OCI-LY7 (cell line): ENCODE measurements around the gene LAMA3.

Source experiments
- CTCF ChIP-seq: fragments of 200-600 bp; sonication (generic); conservative IDR thresholded peaks from 2 replicates; pipeline ENCODE4 v1.5.1; 2014; ENCODE audit warnings: mild to moderate bottlenecking, antibody characterized with exemption, low read length, moderate library complexity, mixed read lengths
- EZH2phosphoT487 ChIP-seq: fragments of 200-600 bp; sonication (generic); IDR thresholded peaks from 2 replicates; pipeline ENCODE4 v1.6.1; 2018; ENCODE audit warnings: low read depth, borderline replicate concordance, mild to moderate bottlenecking, mixed run types, antibody characterized with exemption, low read length, moderate library complexity, mixed read lengths

DNA sequence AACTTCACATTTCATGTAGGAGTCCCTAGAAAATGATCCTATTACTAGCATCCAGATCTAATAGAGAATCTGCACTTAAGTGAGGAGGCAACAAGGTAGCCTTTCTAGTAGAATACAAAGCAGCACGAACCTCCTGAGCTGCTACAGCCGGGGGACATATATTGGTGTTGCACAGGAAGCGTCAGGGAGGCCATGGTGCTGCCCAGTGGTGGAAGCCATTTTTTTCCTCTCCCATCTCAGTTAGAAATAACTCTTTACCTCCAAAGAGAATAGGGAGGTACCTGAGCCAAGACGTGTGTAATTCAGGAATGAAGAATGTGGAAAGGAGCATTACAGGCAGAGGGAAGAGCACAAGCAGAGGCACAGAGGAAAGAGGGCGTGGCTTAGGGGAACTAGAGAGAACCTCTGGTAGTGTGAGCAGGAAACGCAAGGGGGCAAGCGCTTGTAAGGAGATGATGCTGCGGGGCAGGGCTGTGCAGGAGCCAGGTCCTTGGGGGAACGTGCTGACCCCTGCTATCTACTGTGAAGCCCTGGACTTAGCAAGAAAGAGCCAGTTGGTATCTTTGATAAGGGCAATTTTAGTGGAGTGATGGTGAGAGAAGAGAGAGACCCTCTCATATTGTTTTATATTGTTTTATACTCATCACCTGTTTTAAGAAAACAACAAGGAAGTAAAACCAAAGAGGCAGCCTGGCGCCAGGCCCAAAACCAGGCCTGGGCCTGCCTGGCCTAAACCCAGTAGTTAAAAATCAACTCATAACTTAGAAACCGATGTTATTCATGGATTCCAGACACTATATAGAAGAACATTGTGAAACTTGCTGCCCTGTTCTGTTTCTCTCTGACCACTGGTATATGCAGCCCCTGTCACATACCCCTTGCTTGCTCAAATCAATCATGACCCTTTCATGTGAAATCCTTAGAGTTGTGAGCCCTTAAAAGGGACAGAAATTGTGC is 275.3 kb downstream of the LAMA3 start:
- TF ChIP-seq CTCF (no peak), EZH2phosphoT487 (no peak)
